T-helper 1 cell treated with Interleukin-12 subunit alpha and Interleukin-12 subunit beta and Interleukin-4 antibody, amounts not matched to agents 30 ng/mL and 1 ng/mL, for 36 hours (primary cell): ENCODE data around the gene MET. TPM values are rescaled to one million over a fixed set of nuclear protein-coding genes. Genes with fewer than 3 reads are reported as not detected.

ENCODE experiments used
- intact Hi-C: fragments of 100-400 bp; cut with micrococcal nuclease; formaldehyde crosslinking; loops from one replicate; pipeline ENCODE4 v1.15.1; 2024
- total RNA-seq: library from RNA; stranded (reverse); gene quantifications from 2 replicates; pipeline ENCODE4 v1.2.3, GENCODE V29; 2022

MET gene
- total RNA-seq, 1 donor from 2014 or later: 0.71 TPM

DNA sequence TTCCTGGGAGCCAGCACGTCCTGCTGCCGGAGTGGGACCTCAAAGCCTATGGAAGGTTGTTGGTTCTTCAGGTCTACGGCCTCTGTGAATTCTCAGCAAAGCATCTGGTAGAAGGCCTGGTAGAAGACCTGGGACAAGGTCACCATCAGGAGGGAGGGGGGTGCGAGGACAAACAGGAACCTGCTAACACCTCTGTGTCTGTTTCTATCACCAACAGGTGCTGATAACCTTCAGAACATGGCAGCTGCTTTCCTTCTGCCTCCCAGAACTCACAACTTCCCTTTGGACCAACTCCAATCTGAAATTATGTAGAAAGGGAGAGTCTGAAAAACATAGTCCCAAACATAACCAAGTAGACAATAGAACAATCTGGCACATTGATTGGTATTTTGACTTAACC is 8.3 kb upstream of the MET start:
- intact Hi-C loops: no loop called here

DNA sequence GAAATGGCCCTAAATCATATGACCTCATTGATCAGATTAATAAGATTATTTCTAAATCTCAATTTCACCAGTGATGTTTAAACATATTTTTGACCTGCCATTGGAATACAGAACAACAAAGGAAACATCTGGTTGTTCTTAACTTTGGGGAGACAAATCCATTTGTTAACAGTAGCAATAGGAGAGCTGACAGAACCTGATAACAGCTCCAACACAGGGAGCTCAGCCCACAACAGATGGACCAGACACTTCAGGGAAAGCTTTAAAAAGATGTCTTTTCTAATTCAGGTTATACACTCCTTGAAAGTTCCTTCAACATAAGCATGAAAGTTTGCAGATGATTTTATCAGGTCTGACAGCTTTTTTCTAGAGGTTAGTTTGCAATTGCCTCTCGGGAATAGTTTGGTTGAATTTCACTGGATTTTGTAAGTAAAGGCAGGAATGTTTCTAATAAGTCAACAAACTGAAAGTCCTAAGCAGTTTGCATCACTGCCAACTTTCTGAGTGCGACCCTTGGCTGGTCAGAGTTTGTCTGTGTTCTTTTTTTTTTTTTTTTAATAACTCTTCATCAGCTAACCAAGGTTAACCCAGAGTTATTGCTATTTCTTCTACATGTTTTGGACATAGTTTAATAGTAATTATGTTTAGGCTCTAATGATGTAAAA is 6.5 kb upstream of the MET start:
- intact Hi-C loops: no loop called here

DNA sequence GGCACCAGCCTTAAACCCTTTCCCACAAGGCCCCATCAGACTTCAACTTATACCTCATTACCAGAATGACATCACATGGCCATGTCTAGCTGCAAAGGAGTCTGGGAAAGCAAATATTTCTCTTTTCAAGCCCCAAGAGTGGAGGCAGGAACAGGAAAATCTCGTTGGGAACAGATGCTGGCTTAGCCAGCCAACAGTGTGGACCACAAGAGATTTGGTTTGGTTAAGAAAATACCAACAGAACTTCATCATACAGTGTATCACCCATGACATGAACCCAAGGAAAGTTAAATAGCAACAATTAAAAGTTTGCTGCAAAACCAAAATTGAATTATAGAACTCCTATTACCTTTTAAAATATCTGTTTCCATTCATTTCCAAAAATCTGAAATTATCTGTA is 2.2 kb upstream of the MET start:
- intact Hi-C loops: loop anchor here (5.0 to 10.0 kb wide), 3 partner anchors 118 to 445 kb away; no protein-coding TSS in a partner anchor

DNA sequence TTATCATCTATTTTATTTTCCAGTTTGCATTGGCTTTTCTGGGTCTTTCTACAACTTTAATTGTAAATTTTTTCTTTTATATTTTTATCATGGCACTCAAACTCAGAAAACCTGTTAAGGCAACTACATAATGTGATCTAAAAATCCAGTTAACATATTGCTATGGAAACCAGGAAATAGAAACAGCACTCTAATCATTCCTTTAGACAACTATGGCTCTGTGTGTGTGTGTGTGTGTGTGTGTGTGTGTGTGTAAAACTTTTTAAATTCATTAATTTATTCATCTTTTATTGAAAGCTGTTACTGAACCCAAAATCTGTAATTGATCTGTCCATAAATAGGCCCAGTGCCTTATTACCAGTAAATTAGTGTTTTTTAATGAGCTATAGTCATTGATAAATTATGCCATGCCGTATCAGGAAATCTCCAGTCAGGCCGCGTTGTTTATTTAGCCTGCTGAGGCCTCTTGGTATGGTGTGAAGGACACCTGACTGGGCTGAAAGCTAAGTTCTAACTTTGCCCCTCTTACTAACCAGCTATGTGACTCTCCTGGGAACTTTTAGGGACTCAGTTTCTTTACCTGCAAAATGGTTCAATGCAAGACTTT is 1.5 kb upstream of the MET start:
- intact Hi-C loops: loop anchor here (1.0 to 10.0 kb wide), 4 partner anchors 117 to 444 kb away; no protein-coding TSS in a partner anchor

DNA sequence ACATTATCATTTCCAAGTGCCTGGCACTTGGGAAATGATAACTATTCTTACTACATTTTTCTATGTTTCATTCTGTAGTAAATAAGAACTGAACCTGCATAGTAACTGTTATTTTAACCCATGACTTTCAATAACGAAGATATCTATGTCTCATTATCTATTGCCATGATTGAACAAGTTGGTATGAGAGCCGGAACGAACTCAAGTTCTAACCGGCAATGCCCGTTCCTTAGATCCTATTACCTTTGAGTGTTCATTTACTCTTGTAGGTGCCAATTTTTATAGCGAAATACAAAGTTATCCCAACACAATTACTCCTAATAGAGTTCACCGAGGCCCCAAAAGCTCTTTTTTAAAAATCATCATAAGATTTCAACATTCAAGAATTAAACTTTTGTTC is 885 bp upstream of the MET start:
- intact Hi-C loops: loop anchor here (1.0 to 10.0 kb wide), 4 partner anchors 116 to 444 kb away; no protein-coding TSS in a partner anchor

DNA sequence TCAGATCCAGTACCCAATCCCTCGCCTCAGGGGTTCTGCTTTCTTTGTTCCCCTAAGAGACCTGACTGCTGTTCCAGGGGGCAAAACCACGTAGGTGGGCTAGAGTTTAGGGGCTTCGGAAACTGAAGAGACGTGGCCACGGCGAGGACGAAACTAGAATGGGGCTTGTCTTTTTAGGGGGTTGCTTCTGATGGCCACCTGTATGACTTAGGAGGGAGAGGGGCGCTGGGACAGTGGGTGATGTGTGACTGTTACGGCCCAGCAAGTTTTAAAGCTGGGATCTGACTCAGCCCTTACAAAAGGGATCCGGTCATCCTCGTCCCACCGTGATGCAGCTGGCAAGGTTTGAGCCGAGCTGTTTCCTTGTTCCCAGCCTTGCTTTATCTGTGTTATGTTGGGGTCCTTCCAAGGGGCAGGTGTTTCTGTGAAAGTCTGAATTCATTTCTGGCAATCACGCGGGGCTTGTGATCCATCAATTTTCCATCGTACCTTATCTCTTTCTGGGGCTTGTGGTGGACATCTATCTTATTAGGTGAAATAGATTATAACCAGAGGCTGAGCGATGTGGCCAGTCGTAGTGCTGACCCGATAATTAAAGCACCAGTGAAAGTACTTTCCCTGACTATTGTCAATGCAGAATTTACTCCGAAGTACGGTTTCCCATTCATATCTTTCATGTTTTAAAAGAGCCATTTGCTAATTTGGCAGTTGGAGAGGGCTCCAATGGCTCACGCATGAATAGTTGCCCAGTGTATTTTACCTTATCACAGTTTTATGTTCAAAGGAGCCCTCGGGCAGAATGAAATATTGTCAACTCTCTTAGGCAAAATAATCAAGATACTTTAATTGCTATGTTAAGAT is 830 bp downstream of the MET start:
- intact Hi-C loops: loop anchor here (5.0 to 10.0 kb wide), 3 partner anchors 114 to 442 kb away; no protein-coding TSS in a partner anchor

DNA sequence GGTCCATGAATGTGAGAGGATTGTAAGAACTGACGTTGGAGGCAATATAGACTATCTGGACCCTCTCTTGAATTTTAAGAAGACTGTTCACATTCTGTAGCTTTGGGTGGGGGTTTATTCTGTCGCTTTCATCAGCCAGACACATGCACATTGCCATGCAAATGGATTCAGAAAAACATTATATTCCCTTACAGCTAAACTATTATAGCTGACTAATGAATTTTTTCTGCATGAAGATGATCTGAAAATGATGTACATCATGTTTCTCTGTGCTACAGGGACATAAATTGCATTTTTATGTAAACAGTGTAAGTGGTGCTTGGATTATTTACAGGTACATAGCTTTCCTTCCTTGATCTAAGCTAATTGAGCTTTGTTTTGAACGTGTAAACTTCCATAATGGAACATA is 1.5 kb downstream of the MET start:
- intact Hi-C loops: loop anchor here (5.0 to 10.0 kb wide), 3 partner anchors 114 to 441 kb away; no protein-coding TSS in a partner anchor

DNA sequence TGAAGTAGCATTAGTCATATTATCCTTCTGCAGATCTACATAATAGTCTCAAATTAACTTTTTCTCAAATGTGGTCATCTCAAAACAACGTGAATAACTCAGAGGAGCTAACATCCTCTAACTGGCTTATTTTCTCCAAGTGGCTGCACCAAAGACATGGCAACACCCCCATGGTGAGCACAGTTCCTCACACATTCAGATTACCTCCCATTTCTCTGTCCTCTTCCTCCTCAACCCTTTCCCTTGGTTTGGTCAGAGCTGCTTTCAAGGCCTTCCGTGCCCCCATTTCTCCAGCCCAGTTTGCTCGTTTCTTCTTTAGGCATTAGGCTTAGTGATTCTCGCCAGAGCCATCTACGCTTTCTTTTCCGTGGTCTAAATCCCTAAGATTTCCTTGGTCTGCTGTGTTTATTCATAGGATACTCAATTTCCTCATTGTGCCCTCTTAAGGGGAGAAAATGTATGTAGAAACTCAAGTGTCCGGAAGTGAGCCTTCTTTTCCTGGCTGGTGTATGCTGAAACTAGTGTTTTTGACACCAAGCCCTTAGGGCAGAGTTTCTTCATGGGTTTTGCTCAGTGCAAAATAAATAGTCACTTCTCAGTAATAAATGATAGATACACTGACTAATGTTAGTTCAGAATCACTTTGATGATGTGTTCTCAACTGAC is 2.6 kb downstream of the MET start:
- intact Hi-C loops: loop anchor here (5.0 to 10.0 kb wide), 3 partner anchors 113 to 440 kb away; no protein-coding TSS in a partner anchor

DNA sequence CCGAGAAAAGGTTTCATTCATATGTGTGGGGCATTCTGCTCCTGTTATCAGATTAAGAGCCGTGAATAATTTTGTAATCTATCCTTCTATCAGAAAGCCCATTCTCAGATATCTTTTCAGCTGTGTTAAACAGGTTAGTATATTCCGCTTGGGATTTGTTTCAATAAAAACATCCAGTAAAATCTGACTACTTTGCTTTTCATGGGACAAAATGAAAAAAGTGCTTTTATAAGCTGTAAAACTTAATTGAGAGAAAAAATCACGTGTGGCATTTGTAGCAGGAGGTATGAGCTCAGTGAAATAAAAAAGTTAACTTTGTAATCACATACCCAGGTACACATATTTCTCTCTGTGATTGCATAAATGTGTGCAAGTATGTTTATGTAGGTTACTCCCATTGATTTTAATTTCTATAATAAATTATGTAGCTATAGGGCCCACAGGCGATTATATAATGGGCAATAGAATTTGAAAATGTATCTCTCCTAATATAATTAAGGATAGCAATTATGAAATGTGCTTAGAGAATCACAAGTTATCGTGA is 3.9 kb downstream of the MET start:
- intact Hi-C loops: loop anchor here (10.0 kb wide), 1 partner anchor 439 kb away; no protein-coding TSS in a partner anchor

DNA sequence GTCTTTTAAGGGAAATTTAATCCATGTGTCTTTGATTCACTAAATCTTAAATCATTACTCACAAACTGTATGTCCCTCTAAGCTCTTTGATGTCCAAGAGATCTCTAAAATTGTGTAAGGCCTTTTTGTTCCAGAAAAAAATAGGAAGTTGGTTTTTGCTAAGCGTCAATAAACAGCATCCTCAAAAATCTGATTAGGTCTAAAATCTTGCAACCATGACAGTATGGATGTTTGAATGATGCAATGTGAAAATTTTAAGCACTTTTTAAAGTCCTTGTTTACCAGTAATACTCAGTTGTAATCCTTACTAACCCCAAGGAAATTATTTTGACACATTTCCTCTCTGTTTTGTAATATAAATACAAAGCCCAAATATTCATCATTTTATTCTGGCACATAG is 6.8 kb downstream of the MET start:
- intact Hi-C loops: loop anchor here (2.0 to 10.0 kb wide), 2 partner anchors 184 to 436 kb away; partner anchors contain the start of gene CAPZA2

DNA sequence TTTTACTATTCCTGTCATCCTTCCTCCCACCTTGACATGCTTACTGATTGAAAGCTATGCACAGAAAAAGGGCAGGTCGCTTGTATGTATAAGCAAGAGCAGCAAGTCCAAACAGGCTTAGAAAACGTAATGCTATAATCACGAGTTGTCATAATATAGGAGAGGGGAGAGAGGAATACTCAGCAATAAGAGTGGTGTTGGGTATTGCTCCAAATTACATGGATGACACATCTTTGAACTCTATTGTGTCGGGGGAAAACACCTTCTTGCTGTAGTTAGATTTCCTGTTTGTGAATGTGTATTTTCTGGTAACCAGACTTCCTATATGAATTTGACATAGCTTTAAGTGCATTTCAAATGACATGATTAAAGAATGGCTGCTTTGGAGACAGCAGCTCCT is 7.5 kb downstream of the MET start:
- intact Hi-C loops: loop anchor here (2.0 to 10.0 kb wide), 2 partner anchors 183 to 435 kb away; partner anchors contain the start of gene CAPZA2

DNA sequence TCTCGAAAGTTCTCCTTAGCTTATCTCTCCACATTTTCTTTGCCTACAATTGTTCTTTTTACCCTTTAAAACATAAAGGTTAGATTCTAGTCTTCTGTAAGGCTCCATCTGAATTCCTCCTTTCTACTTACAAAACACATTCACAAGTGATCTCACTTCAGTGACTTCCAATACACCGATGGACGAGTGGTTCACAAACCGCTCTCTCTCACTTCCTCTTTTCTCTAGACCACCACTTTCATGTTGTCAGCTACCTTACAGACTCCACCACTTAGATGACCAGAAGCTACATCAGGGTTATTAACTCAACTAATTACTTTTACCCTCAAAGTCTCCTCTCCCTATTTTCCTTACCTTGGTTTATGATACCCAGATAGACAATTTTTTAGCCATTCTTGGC is 11.8 kb downstream of the MET start:
- intact Hi-C loops: no loop called here

DNA sequence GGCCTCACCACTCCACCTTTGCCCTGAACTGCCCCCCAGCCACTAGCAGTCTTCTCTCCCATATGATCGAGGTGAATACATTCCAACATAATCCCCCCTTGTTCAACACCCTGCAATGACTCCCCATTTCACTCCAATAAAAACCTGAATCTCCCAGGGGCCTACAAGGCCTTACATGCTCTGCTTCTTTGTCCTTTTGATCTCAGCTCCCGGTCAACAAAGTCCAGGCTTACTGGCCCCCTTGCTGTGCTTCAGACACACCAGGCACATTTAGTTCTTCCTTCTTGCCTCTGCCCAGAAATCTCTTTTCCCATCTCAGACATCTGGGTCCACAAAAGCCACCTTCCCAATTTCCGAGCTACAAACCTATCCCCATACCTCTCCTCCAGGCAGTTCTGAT is 14.0 kb downstream of the MET start:
- intact Hi-C loops: no loop called here

DNA sequence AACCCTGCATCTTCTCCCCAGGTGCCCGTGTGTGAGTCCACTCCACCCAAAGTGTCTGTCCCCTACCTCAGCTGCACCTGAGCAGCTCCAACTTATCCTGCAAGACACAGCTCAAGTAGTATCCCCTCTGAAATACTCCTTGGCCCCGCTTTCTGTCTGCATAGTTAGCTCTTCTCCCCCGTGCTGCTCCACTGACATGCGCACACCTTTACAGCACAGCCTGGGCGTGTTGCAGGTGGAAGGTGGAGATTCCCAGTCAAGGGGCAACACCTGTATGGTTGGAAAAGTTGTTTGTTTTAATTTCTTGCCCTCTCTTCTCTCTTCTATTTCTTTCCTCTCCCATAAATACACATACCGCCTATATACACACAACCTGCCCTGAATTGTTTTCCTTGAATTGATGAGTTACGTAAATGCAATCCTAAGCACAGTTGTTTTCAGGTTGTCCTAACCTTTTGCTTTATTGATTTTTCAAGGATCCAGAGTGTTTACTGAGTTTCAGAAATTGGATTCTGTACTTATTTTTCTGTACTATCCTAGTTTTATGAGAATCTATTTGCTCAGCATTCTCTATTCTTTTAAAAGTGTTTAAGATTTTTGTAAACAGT is 14.9 kb downstream of the MET start:
- intact Hi-C loops: no loop called here

DNA sequence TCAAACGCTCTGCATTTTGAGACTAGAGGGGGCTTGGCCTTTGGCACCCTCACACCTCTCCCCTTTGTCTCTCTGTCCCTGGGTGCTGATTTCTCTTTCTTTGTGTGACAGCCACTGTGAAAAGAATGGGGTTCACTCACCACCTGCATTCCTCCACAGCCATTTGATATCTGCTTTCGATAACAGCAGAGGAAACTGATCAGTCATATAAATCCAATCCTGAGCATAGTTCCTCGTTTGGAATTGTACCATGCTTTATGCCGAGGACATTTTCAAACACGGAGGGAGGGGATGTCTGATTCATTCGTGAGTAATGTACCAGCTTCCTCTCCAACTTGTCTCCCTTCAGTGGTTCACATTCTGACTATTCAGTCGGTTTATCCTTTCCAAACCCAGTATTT is 15.8 kb downstream of the MET start:
- intact Hi-C loops: no loop called here

DNA sequence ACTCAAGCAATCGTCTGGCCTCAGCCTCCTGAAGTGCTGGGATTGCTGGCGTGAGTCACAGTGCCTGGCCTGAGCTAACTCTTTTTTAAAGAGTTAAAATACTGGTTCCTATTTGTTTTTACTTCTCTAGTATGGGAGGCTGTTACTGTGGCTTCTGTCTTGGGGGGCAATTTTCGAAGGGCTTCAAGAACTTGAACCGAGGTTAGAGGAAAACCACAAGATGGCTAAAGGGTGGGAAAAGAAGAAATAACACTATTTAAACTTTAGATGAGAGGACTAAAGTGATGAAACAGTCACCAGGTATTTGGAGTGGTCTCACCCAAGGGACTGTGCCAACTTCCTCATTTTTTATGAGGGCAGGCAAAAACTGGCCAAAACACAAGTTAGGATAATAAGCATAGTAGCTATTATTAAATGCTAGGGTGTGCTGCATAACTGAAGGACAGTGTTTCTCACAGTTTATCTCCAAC is 17.8 kb downstream of the MET start:
- intact Hi-C loops: no loop called here

DNA sequence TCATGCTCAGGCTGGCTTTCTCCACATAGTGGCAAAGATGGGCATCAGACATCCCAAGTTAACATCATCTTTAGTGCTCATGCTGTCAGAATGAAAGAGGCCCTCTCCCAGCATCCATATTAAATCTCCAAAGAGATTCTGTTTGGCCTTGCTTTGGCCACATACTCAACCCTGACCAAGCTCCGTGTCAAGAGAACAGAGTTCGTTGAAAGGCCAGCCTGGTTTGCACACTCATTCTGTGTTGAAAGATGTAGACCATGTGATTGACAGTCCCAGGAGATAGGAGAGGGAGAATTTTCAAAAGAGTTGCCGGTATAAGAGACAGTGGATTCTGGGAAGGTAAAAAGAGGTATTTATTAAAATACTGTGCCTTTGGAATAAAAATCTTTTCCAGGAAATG is 19.7 kb downstream of the MET start:
- intact Hi-C loops: no loop called here

DNA sequence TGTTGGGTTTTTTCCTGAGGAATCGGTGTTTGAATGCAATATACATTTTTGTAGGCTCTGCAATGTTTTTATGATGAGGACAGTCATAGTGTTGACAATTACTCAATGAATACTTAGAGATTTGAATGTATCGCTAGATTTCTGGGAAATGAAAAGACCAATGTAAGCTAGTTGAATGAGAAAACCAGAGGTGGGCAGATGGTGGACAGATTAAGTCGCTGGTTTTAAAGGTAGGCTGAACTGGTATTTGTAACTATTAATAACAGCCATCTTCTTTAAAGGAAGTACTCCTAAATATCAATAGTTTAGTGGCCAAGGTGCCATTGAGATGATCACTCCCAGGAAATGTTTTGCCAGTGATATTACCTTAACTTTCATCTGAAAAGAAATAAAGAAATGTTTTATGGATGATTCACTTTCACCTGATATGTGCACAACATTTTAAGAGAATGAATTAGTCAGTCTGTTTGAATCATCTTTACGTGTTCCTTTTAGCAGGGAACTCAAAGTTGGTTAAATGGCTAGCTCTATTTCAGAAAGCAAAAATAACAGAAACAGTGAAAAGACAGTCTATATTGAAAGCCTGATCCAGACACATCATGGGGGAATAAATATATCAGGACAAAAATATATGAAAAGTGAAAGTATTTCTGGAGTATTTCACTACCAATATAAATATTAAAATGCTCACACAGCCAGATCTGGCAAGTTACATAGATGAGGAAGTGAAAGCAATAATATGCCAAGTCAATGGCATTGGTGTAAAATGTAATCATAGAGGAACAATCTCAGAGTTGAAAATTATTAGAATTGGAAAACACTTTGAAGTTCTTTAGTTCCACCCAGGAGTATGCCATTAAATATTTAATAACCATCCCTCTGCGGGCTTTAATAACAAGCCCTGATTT is 20.7 kb downstream of the MET start:
- intact Hi-C loops: no loop called here

DNA sequence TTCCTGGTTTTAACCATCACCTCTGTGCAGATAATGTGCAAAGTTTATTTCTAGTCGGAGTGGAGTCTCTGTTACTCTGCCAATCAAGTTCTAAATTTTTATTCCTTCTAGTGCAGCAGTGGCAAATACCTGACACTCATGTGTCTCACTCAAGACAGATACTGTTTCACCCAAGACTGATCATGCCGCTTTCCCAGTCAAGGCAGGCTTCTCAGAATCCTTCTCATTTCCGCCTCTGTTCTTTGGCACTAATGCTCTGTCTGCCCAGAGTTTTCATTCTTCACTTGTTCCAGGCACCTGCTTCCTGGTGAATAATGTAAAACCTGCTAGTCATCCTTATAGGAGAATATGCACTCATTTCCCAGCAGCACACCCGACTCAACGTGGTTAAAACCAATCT is 24.7 kb downstream of the MET start:
- intact Hi-C loops: no loop called here
